ENCODE data around the gene EPG5. TPM values are rescaled to one million over a fixed set of nuclear protein-coding genes. Genes with fewer than 3 reads are reported as not detected.
"Not testable (repeated sequence)": the region's sequence is repeated elsewhere in the genome, so short reads cannot be mapped to it uniquely, and the experiment has no call there.

The EPG5 gene
- polyA plus RNA-seq, 1 donor: 33.6 TPM

DNA sequence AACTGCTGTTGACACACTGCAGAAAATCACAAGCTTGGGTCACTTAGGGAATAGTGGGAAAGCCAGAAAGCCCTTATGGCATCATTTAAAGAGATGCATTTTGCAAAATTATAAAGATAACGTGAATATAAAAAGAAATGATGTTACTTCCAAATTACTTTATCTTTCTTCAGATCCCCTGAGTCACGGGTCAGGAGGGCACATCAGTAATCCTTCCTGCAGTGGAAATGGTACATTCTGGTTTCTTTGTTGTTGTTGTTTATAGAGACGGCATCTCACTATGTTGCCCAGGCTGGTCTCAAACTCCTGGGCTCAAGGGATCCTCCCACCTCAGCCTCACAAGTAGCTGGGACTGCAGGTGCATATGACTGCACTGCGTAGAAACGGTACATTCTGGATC lies 9.8 kb upstream of the EPG5 start:
- no peak for DNase-seq

DNA sequence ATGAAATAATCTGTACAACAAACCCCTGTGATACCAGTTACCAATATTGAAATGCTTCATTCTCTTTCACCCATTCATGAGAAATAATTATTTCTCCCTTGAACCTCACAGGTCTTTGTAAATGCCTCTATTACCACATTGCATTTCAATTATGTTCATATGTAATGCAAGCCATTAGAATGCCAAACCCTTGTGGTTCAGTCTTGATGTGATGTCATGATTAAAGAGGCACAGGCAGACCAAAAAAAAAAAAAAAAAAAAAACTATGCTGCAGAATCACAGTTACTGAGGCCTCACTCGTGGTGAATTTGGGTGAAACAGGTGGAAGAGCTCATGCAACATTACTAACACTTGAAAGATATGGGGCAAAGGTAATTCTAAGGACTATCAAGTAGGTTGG lies 9.4 kb upstream of the EPG5 start:
- DNase-seq: no peak

DNA sequence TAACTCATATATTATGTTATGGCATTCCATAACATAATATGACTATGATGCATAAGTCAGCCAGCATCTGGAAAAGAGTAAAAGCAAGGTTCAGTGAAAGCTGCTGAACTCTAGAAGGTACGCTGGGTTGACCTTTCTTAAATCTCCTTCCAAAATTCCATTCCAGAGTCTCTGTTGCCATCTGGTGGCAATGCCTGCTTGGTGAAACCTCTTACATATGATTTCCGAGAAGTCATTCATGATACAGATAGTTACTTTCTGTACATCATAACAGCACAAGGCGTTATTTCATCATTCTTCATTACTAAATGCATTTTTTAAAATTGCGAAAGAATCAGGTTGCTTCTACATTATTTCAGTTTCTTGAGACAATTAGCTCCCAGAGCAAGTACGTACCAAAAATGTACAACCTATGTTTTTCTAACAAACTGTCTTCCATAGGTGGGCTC lies 7.0 kb upstream of the EPG5 start:
- DNase-seq: peak; percentile 64

DNA sequence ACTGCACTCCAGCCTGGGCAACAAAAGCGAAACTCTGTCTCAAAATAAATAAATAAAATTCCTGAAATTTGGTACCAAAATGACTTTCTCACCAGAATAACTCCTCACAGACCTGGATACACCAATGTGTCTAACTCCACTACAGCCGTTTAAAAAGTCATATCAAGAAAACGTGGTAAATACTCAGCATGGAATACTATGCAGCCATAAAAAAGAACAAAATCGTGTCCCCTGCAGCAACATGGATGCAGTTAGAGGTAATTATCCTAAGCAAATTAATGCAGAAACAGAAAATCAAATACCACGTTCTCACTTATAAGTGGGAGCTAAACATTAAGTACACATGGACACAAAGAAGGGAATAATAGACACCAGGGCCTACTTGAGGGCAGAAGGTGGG lies 2.2 kb downstream of the EPG5 start:
- not testable (repeated sequence) for DNase-seq

DNA sequence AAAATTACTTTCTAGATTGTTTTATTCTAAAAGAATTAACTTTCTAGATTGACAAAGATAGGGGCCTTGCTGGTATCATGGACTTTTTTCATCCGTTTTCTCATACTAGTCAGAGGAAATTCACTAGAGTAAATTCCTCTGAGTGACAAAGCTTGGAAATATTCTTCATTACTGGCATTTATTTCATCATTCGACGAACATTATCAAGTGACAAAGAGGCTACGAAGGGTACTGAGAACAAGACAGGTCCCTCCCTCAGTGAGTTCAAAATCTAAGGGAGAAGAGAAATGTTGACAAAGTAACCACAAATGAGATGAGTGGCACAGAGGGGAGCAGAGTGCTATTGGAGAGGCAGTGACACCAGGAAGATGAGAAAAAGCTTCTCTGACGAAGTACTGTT lies 4.3 kb downstream of the EPG5 start:
- DNase-seq: no peak

DNA sequence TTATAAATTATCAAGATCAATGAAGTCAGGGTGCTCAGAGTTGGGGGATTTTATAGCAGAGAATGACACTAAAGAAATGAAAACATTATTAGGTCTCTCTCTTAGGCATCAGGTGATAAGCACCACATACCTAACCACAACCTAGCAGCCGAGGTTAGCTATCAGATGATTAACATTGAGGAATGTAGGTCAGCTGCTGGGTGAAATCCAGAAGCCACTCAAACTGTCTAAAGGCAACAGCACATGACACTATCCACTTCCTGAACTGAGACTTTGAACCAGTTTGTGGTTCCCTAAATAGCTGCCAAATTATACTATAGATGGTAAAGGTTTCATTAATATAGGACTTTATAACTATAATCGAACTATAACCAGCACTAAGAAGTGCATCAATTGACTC lies 4.7 kb downstream of the EPG5 start:
- DNase-seq: no peak

DNA sequence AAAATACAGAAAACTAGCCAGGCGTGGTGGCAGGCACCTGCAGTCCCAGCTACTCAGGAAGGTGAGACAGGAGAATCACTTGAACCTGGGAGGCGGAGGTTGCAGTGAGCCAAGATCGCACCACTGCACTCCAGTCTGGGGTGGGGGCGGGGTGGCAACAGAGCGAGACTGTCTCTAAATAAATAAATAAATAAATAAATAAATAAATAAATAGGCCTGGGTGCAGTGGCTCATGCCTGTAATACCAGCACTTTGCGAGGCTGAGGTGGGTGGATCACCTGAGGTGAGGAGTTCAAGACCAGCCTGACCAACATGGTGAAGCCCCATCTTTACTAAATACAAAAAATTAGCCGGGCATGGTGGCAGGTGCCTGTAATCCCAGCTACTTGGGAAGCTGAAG lies 7.6 kb downstream of the EPG5 start:
- not testable (repeated sequence) for DNase-seq

DNA sequence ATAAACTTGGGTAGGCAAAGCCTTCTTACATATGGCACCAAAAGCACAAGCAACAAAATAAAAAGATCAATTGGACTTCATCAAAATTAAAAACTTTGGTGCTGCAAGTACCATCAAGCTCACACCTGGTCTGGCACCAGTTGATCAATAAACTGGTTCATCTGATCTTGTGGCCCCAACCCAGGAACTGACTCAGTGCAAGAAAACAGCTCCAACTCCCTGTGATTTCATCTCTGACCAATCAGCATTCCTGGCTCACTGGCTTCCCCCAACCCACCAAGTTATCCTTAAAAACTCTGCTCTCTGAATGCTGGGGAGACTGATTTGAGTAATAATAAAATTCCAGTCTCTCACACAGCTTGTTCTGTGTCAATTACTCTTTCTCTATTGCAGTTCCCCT lies 8.4 kb downstream of the EPG5 start:
- no peak for DNase-seq

DNA sequence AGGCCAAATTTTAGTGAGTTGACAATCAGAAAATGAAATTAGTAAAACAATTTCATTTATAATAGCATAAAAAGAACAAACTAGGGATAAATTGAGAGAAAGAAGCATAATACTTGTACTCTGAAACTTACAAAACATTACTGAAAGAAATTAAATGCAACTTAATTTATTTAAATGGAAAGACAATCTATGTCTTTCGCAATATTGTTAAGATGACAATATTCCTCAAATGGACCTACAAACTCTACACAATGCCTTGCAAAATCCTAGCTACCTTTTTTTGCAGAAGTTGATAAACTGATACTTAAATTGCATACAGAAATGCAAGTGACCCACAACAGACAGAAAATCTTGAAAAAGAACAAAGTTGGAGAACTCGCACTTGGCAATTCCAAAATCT lies 9.1 kb downstream of the EPG5 start:
- DNase-seq: no peak

DNA sequence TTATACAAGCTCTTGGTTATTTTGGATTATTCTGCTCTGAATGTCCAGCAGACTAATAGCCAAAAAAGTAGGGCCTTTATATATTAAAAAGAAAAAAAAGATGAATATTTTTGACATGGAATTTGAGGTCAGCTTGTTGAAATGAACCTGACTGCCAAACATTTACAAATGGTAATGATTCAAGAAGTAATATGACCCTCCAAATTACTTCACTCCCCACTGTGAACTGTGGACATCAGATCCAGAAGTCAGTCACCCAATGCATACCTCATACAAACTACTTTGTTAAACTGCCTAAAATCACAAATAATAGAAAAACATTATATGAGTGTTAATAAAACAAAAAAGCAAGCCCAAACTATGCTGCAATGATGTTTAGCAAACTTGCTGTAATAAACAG lies 10.0 kb downstream of the EPG5 start:
- no peak for DNase-seq

DNA sequence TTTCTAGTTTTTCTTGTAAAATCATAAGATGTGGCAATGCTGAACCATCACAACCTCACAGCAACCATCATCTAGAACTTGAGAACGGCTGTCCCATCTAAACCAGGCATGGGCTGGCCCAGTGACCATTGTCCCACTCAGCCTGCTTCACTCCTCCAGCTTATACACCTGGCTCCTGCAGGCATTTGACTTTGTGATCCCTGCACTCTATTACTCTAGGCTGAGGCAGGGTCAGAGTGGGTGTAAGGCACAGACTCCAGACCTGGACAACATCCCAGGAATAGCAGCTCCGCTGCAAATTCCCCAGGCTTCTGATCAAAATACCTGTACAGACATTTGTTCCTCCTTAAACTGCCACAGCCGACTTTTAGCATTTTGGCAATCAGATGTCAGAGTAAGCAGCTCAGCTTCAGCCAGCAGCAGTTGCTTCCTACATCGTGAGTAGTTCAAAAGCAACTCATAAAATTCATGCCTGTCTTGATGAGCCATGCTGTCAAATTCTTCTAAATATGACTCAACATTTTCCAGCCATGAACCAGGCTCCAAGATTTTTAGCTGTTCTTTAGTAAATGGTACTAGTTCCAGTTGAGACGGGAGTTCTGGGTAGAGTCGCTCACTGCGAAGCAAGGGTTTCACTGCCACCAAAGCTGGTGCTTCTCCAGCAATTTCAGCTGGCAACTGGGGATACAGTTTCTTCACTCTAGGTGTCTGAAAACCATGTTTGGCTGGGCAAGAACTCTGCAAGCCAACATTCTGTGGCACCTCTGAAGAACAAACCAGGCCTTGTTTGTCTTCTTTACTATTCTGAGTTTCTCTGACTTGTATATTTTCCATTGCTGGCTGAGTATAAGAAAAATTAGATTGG lies 12.8 kb downstream of the EPG5 start:
- no peak for DNase-seq

DNA sequence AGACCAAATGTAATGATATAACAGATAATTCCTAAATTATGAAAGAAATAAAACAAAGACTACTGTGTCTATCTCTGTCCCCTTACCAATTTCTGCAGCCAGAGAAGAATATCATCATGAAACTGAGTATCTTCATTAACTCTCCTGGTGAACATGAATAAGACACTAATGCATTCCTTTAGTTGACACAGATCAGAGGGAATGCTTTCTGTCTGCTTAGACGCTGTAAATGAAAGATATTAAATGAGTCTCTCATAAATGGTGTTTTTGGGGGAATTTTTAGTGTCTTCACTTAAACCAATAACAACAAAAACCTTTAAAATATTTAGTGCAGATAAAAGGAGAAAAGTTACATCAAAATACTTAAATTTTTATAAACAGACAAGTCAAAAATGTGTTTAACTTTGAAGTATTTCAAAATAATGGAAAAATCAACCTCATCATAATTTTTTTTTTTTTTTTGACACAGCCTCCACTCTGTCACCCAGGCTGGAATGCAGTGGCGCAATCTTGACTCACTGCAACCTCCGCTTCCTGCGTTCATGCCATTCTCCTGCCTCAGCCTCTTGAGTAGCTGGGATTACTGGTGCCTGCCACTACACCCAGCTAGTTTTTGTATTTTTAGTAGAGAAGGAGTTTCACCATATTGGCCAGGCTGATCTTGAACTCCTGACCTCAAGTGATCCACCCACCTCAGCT lies 16.0 kb downstream of the EPG5 start:
- DNase-seq: no peak

DNA sequence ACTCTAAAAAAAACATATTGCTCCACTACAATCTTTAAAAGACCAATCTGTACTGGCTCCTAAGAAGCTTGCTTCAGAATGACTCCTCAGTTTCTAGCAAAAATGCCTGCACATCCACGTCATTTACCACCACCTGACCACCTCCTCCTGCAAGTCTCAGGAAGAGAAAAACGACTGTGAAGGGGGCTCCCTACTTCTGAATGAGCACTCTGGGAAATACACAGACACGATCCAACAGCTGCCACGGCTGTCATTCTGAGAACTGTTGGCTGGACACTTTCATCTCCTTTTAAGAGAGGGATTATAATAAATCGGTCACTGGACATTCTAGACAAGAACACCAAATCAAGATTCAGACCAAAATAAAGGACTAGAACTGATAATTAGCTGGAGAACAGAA lies 21.5 kb downstream of the EPG5 start:
- no peak for DNase-seq

DNA sequence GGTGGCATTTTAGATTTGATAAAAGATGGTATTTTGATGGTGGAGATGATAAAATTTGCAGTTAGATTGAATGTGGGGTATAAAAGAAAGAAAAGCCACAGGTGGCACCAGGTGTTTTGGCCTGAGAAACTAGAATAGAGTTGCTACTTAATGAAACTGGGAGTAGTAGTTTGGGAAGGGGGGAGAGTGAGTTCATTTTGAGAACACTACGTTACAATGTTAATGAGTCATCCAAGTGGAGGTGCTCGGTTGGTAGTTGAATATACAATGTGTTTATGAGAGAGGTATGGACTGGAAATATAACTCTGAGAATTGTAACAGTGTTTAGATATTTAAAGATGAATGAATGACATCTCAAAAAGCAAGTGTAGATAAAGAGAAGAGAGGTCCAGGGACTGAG lies 26.4 kb downstream of the EPG5 start:
- DNase-seq: no peak

DNA sequence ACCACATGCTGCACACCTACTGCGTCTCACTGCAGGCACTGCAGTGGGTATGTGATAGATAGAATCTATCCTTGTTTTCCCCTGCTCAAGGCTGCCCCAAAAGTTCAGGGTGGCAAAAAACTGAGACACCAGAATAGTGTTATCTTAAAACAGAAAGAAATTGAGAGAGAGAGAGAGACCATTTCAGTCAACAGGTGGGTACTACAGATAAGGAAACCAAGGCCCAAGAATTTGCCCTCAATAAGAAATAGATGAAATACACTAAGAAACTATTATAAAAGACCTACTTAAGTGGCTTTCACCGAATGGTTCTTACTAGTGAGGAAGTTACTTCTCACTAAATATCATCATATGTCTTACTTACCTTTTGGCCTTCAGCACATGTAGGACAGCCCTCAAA lies 27.9 kb downstream of the EPG5 start:
- no peak for DNase-seq

DNA sequence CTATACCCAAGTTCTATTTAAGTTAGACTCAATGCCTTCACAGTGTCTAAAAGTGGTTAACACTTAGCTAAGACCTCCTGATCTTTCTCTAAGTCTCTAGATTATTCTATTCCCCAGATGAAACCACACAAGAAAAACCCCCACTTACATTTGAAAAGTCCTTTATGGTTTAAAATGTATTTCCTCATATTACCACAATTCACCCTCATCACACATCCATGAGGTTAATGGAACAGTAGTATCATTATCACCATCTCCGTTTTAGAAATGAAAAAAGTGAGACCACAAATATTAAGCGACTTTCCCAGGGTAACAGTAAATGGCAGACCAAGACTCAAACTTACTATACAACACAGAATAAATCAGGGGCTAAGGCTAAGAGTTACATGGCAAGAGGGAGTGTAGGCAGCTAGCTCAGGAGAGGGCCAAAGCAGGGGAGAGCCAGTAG lies 28.6 kb downstream of the EPG5 start:
- DNase-seq: no peak

DNA sequence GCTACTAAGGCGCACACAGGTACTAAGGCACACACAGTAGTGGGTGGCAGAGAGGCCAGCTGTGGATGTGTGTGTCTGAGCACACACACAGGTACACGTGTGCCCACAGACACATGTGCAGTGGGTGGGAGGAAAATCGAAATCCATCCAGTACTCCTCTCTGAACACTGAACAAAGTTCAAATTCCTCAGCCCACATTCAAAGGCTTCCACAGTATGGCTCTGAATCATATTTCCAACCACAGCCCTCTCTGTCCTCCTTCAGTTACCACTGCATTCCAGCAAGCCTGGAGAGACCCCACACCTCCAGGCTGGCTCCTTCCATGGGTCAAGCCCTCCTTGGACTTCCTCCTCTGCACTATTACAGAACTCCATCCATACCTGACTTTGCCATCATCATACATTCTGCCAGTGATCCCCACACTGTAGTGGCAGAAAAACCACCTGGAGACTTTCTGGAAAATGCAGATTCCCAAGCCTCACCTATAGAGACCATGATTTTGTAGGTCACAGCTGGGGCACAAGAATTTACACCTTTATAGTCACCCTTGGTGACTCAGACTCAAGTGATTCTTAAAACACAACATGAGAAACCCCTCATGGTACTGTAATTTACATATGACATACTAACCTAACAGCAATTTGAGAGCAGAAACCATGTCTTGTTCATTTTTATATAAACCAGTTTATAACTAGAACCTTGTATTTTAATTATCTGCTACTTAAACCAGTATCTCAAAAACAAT lies 31.4 kb downstream of the EPG5 start:
- DNase-seq: no peak

DNA sequence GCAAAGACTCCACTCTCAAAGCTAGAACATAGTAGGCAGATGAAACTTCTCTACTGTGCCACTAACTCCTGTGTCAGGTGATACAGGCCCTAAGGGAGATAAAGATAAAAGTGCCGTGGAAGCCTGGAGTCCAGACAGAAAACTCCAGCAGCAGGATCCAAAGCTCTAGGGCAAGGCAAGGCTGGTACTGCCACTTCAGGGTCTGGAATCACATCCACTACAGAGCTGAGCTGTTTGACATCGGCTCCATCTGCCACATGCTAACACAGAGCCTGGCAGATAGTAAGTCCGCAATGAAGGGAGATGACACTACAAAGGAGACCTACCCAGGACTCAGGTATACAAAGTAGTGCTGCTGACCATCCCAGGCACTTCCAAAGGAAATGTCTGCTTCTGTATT lies 34.4 kb downstream of the EPG5 start:
- DNase-seq: no peak

DNA sequence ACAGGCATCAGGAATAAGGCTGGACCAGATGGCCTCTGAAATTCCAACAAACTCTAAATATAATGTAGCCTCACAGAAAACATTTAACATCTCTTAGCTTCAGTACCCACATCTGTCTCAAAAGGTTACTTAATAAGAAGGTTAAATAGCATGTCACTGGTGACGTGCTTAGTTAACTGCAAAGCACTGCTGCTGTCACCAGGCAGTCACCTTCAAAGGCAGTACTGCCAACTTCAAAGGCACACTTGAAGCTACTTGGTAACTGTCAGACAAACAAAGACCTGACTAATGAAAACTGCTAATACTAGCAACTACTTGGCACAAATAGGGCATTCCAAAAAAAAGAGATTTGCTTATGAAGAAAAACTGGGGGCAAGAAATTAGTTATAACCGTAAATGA lies 36.2 kb downstream of the EPG5 start:
- no peak for DNase-seq

DNA sequence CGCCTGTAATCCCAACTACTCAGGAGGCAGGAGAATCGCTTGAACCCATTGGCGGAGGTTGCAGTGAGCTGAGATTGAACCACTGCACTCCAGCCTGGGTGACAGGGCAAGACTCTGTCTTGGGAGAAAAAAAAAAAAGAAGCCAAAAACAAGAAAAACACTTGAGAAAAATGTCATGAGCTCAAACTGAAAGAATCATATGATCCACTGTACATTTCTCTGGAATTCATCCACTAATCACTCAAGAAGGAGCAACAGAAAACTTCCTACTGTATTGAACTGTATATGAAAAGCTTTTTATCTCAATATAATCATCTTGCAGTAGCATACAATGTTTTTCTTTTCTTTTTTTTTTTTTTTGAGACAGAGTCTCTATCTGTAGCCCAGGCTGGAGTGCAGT lies 40.4 kb downstream of the EPG5 start:
- no peak for DNase-seq

DNA sequence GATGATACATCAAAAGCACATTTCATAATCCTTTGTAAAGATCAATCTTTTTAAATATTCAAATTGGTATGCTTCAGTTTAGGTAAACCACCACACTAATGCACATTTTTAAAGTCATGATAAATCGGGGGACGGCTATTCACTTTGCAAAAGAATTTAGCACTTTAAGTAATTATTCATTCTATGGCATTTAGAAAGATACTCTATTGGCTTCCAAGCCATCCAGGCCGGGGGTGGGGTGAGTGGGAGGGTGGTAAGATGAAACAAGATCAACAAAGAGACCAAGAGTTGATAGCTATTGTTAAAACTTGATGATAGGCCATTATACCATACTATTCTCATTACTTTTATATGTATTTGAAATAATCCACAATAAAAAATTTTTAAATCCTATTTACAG lies 41.0 kb downstream of the EPG5 start:
- no peak for DNase-seq

DNA sequence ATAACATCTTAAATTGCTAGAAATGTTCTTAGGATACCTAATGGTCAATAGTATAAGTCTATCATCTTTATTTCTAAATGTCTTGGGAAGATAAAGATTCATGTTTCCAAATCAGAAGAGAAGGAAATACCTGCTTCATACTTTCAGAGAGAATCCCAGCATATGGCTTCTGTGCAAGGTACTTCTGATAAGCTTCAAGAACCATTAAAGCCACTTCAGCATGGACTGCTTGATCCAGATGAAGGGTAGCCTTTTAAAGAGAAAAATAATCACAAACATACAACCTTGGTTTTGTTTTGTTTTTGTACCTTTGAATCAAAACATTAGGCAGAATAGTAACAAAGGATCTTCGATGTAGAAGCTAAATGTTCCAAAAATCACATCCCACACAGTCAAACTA lies 44.0 kb downstream of the EPG5 start:
- DNase-seq: no peak

DNA sequence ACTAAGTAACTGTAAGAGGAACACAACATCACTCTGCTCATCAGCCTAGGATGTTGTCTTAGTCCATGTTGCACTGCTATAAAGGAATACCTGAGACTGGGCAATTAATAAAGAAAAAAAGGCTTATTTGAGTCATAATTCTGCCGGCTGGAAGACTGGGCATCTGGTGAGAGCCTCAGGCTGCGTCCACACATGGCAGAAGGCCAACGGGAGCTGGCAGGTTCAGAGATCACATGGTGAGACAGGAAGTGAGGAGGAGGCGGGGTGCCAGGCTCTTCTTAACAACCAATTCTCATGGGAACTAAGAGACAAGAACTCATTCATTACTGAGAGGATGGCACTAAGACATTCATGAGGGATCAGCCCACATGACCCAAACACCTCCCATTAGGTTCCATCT lies 46.8 kb downstream of the EPG5 start:
- no peak for DNase-seq
